NCI-H524 treated with DMSO at 0.1 percent for 48 hours (cell line): ENCODE data around the gene BPIFB3.

Experiments used
- DNase-seq: peaks from one replicate; lab custom pipeline; 2025; lab: John Stamatoyannopoulos, UW

The BPIFB3 gene, protein sequence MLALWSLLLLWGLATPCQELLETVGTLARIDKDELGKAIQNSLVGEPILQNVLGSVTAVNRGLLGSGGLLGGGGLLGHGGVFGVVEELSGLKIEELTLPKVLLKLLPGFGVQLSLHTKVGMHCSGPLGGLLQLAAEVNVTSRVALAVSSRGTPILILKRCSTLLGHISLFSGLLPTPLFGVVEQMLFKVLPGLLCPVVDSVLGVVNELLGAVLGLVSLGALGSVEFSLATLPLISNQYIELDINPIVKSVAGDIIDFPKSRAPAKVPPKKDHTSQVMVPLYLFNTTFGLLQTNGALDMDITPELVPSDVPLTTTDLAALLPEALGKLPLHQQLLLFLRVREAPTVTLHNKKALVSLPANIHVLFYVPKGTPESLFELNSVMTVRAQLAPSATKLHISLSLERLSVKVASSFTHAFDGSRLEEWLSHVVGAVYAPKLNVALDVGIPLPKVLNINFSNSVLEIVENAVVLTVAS

DNA sequence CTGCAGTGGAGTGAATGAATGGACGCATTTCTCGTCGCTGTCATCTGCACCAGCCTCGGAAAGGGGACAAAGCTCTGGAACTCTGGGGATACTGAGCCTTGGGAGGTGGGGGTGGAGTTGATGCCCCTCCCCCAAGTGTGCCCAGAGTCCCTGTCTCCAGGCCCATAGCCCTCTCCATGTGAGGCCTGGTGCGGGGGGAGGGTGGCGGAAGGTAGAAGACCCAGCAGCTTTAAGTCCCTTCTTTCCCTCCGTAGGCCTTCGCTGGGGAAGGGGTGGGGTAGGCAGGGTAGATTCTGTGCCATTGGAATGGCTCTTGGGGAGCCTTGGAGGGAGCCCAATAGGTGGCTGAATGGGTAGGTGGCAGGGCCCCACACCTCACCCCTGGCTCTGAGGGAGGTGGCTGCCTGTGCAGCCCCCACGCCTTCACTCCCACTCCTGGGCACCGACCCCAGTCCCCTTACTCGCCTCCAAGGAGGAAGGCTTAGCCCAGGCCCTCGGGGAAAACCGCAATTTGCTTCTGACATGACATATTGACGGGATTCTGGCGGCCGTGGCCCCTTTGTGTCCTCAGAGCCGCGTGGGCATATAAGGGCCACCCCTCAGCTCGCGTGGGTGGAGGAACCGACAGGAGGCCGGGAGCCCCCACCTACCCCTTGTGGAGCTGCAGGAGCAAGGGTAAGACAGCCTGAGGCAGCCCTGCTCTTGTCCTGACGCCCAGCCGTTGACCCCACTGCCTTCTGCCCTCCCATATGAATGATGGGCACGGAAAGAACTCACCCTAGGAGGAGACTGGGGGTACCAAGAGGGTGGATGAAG, at the start of gene BPIFB3:
TSS of gene BPIFB3 (plus strand) at position 613 of the 816 bp plus-strand sequence. CDS start 1,533 bp downstream, outside the sequence.
- DNase-seq: no peak

DNA sequence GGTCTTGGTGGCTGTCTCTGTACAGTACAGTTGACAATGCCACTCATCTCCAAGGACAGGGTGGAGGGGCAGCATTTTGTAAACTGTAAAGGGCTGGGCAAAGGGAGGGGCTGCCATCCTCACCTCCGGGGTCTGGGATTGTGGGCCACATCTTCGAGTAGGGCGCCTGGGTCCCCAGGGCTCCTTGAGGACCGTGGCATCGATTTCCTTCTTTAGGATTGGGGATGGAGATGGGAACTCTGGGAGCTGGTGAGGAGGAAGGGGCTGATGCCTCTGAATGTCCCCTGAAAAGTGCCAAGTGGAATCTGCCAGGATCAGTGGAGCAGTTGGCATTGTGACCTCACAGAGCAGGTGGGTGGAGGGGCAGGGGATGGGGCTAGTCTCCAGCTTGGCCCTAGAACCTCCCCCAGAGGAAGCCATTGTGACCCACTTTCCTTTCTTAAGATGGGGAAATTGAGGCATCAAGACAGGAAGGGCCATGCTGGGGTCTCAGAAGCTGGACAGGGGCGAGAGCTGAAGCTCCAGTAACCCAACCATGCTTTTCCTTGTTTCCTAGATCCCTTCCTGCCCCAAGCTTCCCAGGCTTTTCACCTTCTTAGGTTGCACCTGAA, 49.5 kb upstream of the BPIFB3 start, which contains the start of gene SUN5:
TSS of gene SUN5 (minus strand) at position 293 of the 611 bp plus-strand sequence. CDS start at position 200, 93 bp downstream.
- DNase-seq: no peak

DNA sequence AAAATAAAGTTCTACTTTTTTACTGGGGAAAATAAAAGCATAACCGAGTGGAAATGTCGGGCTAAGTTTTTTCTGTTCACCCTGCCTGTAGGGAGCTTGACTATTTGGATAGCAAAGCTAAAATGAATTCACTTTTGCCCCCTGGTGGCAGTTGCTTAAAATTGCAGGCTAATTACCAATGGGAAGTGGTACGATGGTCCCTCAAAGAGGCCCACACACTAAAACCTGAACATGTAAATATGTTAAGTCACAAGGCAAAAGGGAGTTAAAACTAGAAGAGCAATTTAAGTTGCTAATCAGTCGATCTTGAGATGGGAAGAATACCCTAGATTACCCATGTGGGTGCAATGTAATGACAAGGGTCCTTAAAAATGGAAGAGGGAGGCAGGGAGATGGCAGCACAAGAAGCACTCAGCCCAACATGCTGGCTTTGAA, 48.6 kb upstream of the BPIFB3 start:
- DNase-seq: no peak

DNA sequence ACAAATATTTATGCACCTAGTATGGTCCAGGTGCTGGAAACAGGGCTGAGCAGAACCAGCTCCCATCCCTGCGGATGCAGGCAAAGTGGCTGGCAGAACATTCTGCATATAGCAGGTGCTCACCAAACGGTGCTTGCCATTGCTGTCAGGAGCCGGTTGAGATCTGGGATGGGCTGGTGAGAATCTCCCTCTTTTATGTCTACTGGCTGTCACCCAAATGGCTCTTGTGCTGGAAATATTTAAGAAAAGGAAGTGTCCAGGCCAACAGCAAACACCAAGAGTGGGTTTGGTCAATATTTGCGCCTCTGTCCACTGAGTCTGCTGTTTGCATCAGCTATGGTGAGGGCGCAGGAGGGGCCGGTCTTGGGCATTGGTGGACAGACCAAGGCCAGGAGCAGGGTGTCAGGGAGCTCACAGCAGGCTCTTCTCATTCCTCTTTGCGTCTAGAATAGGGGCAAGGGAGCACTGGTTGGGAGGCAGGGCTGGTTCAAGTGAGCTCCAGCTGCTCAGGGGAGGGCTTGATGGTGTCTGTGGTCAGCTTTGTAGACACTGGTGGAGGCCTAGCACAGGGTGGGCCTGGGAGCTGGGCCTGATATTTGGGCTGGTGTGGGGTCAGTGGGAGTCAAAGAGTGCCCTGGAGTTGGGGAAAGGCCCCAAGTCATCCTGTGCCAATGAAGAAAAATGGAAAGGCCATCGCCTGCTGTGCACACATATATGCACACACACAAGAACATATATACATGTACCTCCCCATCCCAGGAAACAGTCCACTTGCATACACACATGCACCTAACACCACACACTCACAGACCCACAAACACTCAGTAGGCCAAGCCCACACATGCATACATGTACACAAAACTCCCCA, 47.6 kb upstream of the BPIFB3 start:
- DNase-seq: no peak

DNA sequence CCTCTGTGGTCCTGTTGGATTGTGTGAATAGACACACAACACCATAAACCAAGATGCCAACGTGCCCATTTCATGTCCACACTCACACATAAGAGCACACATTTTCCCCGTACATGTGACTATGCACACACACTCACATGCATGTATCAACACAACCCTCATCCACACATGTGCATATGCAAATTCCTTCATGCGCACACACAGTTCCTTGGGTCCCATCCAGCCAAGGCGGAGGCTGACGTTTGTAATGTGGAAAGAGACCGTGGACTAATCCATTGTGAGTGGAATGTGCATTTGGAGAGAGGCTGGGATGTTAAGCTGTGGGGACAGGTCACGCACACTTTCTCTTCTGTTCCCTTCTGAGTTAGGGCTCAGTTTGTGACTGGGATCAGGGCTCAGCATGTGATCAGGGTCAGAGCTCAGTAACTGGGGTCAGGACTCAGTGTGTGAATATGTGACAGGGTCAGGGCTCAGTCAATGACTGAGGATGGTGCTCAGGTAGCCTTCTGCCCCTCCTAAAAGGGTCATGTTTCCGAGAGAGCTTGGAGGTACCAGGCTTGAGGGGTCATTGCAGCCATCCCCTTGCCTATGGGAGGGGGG, 46.8 kb upstream of the BPIFB3 start:
- no peak for DNase-seq

DNA sequence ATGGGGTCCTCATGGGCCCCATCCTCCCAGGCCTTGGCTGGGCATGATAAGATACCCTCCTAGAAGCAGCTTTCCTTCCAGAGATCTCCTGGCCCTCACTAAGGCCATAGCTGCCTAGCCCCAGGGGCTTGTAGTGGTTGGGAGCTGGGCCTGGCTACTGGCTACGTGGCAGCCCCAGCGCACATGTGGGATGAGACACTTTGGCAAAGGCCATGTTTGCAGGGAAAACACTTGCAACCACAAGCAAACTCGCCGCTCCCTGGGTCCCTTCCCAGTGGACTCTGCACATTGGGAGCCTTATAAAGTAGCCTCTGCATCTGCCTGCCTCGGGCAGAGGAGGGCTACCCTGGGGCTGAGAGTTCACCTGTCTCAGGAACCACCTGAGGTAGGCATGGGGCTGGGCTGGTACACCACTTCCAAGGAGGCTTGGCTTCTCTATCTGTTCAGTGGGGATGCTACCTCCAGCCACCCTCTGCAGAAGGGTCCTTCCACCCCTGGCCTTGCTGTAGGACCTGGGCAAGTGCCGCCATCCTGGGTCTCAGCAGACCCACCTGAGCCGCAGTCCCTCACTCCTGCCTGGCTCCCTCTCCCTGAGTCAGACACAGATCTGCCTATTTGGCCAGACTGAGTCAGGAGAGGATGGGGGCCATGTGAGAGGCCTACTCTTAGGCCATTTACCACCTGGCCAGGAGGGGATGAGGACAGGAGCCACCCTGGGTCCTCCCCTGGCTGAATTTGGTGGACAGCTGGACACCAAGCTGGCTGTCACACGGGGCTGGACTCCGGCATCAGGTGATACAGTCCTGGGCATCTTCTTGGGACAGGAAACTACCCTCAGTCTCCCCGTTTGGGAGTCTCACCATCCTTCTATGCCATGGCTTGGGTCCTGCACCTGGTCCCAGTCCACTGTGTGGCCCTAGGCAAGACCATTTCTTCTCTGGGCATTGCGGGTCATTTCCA, 46.0 kb upstream of the BPIFB3 start, which contains the start of gene BPIFB2:
TSS of gene BPIFB2 (plus strand) at position 329 of the 960 bp plus-strand sequence. CDS start 871 bp downstream, outside the sequence.
- no peak for DNase-seq

DNA sequence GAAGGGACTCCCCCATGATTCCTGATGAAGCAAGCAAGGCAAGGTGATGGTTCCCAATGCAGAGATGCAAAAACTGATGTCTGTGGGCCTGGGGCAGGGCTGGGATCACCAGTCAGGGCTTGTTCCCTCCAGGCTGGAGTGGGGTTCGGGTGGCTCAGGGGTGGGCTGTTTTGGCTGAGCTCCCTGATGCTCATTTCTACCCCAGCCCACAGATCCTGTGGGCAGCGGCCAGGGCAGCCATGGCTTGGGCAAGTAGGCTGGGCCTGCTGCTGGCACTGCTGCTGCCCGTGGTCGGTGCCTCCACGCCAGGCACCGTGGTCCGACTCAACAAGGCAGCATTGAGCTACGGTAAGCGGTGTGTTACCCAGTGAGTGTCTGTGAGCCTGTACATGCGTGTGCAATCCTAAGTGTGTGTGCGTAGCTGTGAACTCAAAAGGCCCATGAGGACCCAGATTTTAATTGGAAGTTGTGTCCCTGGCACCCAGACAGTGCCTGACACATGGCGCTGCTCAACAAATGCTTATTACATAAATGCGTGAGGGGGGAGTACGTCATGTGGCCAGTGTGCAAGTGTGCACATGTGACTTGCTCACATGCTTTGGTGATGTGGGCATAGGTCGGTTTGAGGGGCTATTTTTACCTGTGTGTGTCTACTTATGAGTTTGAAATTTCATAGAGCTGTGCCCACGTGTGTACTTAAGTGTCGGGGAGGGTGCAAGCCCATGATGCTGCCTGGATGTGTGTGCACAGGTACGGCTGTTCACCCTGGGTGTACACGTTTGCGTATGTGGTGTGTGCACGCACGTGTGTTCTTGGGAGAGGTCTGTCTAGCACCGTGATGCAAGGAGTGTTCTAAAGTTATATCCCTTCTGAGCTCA, 45.1 kb upstream of the BPIFB3 start:
- DNase-seq: no peak

DNA sequence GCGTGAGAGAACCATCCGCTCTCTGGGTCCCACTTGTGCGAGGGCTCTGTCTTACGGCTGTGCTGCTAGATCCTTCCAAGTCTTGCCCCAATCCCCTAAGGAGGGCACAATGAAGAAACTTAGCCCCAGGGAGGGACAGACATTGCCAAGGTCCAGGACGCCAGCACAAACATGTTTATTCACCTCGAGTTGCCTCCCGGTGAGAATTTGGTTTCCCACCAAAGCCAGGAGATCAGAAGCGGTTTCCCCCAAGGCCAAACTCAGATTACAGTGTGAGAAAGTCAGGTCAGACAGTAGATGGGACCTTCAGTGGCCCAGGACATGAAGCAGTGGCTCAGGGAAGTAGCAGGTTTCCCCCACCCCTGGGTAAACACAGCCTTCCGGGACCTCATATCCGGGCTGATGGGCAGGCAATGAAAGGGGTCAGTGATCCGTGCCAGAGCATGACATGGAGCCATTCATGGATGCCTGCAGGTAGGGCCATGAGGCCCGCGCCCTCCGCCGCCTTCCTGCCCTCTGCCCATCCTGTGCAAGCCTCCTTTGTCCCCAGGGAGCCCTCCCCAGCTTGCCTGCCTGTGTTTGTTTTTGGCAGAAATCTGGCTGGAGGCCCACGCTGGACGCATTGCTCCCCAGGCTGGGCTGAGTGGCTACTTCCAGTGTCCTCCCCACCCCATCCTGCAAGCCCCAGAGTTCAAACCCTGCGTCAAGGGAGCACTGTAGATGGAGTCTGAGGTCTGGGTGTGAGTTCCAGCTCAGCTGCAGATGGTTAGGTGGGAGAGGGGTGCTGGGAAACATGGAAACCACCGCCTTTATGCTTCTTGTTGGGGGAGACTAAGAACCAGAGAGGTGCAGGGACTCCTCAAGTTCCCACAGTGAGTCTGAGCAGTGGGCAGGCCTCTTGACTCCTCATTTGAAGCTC, 44.2 kb upstream of the BPIFB3 start:
- DNase-seq: no peak

DNA sequence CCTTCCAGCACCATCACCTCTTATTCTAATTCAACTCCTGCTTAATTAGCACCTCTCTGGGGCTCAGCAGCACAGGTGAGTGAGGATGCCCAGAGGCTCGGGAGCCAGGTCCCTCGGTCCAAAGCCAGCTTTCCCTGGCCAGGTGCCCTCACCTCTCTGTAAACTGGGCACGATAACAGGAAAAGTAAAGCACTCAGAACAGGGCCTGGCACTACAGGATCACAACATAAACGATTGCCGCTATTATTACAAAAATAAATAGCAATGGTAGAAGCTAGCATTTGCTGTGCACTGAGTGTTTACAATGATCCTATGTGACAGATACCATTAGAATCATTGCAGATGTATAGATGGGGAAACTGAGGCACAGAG, 43.6 kb upstream of the BPIFB3 start:
- DNase-seq: no peak

DNA sequence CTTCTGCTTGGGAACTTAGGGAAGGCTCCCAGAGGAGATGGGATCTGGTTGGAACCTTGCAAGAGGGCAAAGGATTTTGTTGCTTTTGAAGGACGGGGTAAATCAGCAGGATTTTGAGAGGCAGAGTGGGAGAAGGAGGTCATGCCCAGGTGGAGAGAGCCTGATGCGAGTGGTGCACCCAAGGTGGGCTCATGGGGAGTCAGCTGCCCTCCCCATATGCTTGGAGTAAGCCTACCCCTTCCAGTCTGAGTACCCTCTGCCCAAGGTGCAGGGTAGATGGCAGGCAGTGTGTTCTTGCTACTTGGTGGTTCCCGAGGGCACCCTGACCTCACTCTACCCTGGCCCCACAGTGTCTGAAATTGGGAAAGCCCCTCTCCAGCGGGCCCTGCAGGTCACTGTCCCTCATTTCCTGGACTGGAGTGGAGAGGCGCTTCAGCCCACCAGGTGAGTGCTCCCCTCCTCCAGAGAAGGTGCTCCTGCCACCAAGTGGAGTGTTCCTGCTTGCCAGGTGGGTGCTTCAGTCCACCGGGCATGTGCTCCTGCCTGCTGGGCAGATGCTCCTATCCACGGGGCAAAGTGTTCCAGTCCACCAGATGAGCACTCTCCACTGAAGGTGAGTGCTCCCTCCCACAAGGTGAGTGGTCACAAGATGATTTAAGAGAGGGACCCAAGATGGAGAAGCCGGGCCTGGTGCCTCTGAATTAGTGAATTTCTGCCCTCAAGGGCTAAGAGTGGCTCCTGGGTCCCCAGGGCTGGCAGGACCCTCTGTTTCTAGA, 42.8 kb upstream of the BPIFB3 start:
- no peak for DNase-seq

DNA sequence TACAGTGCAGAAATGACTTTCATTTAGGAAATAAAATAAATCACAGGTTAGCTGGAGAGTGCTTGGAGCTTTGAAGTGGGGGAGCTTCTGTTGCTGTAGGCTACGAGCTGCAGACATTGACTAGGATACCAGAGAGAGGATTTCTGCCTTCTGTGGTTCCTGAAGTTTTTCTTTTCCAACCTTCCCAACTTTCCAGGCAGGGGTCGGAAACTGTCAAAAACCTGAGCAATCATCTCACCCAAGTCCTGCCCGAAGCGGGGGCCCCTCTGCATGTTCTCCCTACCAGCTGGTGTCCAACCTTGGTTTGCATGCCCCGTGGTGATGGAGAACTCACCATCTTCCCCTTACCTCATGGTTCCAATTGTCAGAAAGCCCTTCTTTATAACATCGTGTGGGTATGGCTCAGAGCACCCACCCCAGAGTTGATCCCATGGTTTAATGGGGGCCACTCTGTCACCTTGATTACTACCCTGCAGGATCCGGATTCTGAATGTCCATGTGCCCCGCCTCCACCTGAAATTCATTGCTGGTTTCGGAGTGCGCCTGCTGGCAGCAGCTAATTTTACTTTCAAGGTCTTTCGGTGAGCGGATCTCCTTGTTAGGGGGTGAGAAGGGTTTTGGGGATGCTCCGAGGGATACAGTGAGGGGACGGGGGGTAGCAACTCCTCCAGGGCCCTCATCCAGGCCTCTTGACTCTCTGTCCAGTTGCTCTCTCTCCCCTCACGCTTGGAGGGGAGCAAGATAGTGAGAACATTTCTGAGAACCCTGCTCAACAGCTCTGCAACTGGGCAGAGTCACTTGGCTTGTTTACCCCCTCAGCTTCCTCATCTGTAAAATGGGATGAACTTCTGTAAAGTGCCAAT, 41.1 kb upstream of the BPIFB3 start:
- no peak for DNase-seq

DNA sequence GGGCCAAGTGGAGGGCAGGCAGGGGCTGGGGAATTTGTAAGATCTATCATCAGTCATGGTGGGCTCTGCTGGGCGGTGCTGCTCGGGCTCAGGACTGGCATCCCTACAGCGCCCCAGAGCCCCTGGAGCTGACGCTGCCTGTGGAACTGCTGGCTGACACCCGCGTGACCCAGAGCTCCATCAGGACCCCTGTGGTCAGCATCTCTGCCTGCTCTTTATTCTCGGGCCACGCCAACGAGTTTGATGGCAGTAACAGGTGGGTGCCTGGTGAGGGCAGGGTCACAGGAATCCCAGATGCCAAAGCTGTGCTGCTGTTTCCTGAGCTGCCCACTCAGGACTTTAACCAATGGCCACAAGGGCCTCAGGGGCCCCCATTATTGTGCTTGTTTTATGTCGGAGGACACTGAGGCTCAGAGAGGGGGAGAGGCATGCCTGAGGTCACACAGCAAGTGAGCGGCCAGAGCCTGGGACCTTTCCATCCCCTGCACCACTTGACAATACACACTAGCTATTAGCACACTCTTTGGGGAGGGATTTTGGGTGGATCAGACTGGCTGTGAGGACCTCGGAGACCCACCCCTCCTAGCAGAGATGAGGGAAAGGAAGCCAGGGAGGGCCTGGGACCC, 39.9 kb upstream of the BPIFB3 start:
- no peak for DNase-seq

DNA sequence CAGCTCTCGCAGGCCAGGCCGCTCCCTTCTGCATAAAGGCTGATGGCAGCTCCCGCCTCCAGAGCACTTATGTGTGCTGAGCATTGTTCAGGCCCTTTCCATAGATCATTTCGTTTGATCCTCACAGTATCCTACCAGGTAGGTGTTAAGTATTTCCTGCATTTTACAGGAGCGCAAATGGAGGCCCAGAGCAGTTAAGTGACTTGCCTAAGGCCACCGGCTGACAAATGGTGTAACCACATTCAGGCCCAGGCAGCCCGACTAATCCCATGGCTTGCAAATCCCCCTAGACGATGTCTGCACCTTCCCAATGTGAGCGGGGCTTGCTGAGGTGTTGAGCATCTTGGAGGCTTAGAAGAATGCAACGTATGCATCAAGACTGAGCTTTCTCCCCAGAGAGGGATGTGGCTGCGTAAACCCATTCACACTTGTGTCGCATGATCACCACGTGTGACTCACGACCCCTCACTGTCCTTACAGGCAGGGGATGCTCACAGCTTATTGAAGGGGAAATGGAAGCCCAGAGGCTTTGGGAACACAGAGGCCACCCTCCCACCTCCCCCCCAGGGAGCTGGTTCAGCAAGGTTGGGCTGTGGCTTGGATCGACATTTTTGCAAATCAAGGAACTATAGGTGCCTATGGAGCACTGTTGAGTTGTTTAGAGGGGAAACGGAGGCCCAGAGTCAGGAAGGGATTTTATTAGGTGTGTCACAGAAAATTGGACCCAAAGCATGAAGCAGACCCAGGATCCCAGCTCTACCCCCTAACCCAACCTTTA, 39.2 kb upstream of the BPIFB3 start:
- no peak for DNase-seq

DNA sequence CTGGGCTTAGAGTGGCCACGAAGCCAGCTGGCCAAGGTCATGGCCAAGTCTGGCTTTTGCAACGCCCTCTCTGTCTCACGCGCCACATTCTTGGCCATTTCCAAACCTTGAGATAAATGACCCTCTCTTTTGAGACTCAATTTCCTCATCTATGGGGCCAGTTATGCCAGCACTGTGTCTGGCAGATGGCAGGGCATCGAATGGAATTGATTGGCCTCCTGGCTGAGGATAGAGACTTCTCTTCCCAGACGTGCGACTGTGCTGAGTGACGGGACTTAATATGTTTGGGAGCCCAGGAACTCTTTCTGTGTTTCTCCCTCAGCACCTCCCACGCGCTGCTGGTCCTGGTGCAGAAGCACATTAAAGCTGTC, 38.6 kb upstream of the BPIFB3 start:
- DNase-seq: no peak
